ENCODE results near the gene SLC39A5.
"Not testable (repeated sequence)": the region's sequence is repeated elsewhere in the genome, so short reads cannot be mapped to it uniquely, and the experiment has no call there.

The SLC39A5 gene

DNA sequence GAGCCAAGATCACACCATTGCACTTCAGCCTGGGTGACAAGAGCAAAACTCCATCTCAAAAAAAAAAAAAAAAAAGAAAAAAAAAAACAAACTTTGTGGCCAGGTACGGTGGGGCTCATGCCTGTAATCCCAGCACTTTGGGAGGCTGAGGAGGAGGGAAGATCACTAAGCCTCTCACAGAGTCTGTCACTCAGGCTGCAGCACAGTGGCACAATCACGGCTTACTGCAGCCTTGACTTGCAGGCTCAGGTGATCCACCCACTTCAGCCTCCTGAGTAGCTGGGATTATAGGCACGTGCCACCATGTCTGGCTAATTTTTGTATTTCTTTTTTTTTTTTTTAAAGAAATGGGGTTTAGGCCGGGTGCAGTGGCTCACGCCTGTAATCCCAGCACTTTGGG, 54.4 kb downstream of the SLC39A5 start:
- not testable (repeated sequence) for DNase-seq

DNA sequence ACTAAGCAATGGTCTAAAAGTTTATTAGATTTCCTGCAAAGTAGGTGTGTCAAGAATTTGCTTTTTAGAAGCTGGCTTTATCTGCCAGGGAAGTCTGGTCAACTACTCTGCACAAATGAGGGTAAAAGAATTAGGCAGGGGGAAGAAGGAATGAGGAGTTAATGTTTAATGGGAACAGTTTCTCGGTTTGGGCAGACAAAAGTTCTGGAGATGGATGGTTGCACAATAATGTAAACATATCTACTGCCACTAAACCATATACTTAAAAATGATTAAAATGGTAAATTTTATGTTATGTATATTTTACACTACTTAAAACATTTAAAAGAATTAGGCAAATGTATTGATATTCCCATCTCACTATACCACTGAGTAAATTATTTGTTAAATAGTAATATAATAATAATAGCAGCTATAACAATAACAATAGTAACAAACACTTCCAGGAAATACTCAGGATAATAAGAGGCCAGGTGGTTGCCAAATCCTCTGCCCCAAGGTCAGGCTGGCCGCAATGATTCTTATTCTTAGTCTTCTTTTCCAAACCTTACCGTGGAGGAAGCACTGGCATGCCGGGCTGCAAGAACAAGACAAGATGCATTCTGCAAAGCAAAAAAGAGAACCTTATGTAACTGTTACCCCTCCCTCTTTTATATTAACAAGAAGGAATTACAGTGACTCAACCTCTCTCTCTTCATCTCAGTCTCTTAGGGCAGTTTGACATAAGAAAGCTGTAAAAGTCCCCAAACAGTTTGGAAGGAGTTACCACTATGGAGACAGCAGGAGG, 56.4 kb downstream of the SLC39A5 start:
- DNase-seq, result no peak
